ENCODE data around the gene ATL2. TPM values are rescaled to one million over a fixed set of nuclear protein-coding genes. Genes with fewer than 3 reads are reported as not detected.

Gene ATL2
- total RNA-seq (100 to 1,000 TPM in 2 of 7 donors, 10 to 100 TPM in 5; 75.2 to 149 (median 96.3) TPM), polyA plus RNA-seq (10 to 100 TPM; 47.9 to 53.6 TPM)
- long read RNA-seq, donor 1, transcript ATL2-201 (13 exons, 2,868 nt), result major isoform, 16 of 30 reads
- long read RNA-seq, donor 1, partial matches to known transcripts, result 13 of 30 reads
- long read RNA-seq, donor 1, other reads (novel, unspliced or antisense), result 1 of 30 reads
- long read RNA-seq, donor 2, partial matches to known transcripts, result 11 of 14 reads
- long read RNA-seq, donor 2, other reads (novel, unspliced or antisense), result 0 of 14 reads
- long read RNA-seq, donor 3, transcript ATL2-201 (13 exons, 2,868 nt), result major isoform, 51 of 67 reads
- long read RNA-seq, donor 3, partial matches to known transcripts, result 10 of 67 reads
- long read RNA-seq, donor 3, other reads (novel, unspliced or antisense), result 4 of 67 reads

DNA sequence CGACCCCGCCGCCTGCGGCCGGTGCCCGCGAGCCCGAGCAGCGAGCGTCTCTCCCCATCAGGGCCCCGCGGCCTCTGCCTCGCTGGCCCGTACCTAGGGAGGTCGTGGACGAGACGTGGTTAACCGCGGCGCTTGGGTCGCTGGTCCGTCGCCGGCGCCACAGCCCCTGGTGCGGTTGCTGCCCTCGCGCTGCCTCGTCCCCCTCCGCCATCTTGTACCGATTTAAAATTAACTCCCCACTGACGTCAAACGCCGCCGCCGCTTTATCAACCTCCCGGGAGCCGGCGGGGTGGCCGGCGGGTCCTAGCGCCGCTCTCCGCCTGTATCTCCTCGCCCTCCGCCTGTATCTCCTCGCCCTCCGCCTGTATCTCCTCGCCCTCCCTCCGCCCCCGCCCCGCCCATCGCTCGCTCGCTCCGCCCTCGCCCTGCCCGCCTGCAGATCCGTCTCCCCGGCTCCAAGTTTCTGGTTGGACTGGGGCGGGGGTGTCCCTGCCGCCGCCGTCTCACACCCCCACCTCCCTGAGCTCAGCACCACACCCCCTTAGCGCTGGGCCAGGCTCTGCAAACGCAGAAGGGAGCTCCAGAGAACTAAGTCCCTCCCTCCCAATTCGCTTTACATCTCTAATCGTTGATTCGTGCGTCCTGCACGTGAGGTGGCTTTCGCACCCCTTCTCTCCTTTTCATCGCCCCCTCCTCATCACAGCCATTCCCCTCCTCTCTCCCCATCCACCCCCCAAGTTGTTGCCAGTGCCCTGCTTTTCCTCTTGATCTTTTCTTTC lies at the start of gene ATL2:
ATL2 (minus strand) TSS at position 224 of the 779 bp plus-strand sequence; CDS start at position 211, 13 bp downstream.
- no peaks in the 10 kb centered on the region for H3K27me3 ChIP-seq
- TF ChIP-seq, protein P1, sequence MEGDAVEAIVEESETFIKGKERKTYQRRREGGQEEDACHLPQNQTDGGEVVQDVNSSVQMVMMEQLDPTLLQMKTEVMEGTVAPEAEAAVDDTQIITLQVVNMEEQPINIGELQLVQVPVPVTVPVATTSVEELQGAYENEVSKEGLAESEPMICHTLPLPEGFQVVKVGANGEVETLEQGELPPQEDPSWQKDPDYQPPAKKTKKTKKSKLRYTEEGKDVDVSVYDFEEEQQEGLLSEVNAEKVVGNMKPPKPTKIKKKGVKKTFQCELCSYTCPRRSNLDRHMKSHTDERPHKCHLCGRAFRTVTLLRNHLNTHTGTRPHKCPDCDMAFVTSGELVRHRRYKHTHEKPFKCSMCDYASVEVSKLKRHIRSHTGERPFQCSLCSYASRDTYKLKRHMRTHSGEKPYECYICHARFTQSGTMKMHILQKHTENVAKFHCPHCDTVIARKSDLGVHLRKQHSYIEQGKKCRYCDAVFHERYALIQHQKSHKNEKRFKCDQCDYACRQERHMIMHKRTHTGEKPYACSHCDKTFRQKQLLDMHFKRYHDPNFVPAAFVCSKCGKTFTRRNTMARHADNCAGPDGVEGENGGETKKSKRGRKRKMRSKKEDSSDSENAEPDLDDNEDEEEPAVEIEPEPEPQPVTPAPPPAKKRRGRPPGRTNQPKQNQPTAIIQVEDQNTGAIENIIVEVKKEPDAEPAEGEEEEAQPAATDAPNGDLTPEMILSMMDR (IDR thresholded peaks at IDR 0.05), result peak in 1 of 3 donors; percentile 55
- TF ChIP-seq EP300 (IDR thresholded peaks at IDR 0.05) (no peak), POLR2A (IDR thresholded peaks at IDR 0.05) (peak; percentile 98)
- DNase-seq, result peak; percentile 96 to 97 (median 96)
- intact Hi-C loops (cut with DNase I), result loop anchor here (10.0 kb wide), 4 partner anchors 128 to 228 kb away; partner anchors contain the start of gene HNRNPLL (in 1 of the 4)
- H3K36me3 ChIP-seq, result no peaks in the 10 kb centered on the region
- H3K4me3 ChIP-seq, result peak within 1 kb of the TSS; percentile 73
- H3K9me3 ChIP-seq, result no peaks in the 10 kb centered on the region
- H3K27ac ChIP-seq, result peak within 1 kb of the TSS; percentile 94 to 100
- WGBS, 3 donors, result 0 to 1% (median 1%) methylated on average over 41 to 73 of the region's 73 CpGs
- H3K4me1 ChIP-seq (ENCODE audit: insufficient read depth), result peaks cover 3% of the 10 kb centered on the region

DNA sequence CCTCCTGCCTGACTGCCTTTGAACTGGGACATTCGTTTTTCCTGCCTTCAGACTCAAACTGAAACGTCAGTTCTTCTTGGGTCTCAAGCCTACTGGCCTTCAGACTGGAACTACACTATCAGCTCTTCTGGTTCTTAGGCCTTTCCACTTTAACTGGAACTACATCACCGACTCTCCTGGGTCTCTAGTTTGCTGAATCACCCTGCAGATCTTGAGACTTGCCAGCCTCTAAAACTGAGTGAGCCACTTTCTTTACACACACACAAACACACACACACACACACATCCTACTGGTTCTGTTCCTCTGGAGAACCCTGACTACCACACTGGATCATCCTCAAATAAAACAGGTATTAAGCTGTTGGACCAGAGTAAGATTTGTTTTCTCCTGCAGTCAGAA lies 46.7 kb upstream of the ATL2 start:
- no peak for DNase-seq
- Histone ChIP-seq H3K36me3 (no peaks in the 10 kb centered on the region), H3K9me3 (no peaks in the 10 kb centered on the region), H3K4me3 (no peak overlapping the region), H3K27me3 (no peaks in the 10 kb centered on the region), H3K27ac (no peak overlapping the region), H3K4me1 (ENCODE audit: insufficient read depth) (peaks cover 3% of the 10 kb centered on the region)
- TF ChIP-seq, protein P1 (IDR thresholded peaks at IDR 0.05), result no peak
- TF ChIP-seq EP300 (IDR thresholded peaks at IDR 0.05), result no peak
- no peak for TF ChIP-seq POLR2A (IDR thresholded peaks at IDR 0.05)
- 67 to 84% (median 75%) methylated on average over 3 of the region's 3 CpGs for WGBS, 3 donors
- intact Hi-C loops (cut with DNase I), result no loop called here

DNA sequence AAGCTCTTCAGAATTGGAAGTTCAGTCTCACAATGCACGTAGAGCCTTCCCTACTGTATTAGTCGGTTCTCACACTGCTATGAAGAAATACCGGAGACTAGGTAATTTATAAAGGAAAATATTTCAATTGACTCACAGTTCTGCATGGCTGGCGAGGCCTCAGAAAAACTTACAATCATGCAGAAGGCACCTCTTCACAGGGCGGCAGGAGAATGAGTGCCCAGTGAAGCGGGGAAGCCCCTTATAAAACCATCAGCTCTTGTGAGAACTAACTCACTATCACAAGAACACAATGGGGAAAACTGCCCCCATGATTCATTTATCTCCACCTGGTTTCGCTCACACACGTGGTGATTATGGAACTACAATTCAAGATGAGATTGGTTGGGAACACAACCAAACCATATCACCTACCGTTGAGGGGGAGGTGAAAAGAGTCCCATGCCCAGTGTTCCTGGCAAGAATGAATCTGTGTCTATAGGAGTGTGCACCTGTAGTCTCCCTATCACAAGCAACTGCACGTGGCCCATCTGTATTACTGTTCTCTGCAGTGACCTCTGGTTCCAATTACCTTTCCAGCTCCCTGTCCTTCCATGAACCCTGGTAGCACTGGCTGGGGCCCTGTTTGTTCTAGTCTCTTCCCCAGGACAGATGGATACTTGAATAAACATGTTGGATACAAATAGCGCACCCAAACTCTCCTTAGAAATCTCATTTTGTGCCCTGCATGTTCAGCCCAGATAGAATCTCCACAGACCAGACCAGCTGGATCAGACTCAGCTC lies 44.4 kb upstream of the ATL2 start:
- intact Hi-C loops (cut with DNase I), result no loop called here
- DNase-seq, result no peak
- Histone ChIP-seq H3K27ac (no peak overlapping the region), H3K4me3 (no peak overlapping the region), H3K36me3 (no peaks in the 10 kb centered on the region), H3K27me3 (no peaks in the 10 kb centered on the region), H3K4me1 (ENCODE audit: insufficient read depth) (no peaks in the 10 kb centered on the region), H3K9me3 (no peaks in the 10 kb centered on the region)
- no peak for TF ChIP-seq EP300 (IDR thresholded peaks at IDR 0.05)
- TF ChIP-seq, protein P1 (IDR thresholded peaks at IDR 0.05), result no peak
- no peak for TF ChIP-seq POLR2A (IDR thresholded peaks at IDR 0.05)
- 88 to 93% (median 89%) methylated on average over 11 of the region's 11 CpGs for WGBS, 3 donors

DNA sequence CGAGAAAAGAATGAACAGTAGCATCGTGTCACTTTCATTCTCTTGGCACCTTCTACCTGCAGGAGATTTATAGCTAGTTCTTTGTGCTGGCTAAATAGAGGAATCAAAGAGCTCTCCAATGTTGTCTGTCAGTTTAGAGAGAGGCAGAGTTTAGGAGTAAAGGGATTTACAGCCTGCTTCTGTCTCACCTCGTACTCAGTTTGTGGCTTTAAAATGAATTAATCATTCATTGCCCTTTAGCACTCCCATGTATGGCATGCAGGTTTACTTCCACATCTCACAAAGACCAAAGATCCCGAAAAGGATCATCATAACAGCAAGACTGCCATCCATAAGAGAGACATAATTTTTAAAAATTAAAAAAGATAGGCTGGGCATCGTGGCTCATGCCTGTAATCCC lies 42.4 kb upstream of the ATL2 start:
- Histone ChIP-seq H3K27me3 (no peaks in the 10 kb centered on the region), H3K9me3 (no peaks in the 10 kb centered on the region), H3K27ac (no peak overlapping the region), H3K4me3 (no peak overlapping the region), H3K4me1 (ENCODE audit: insufficient read depth) (no peaks in the 10 kb centered on the region), H3K36me3 (no peaks in the 10 kb centered on the region)
- WGBS, 3 donors, result 84 to 85% (median 85%) methylated on average over 5 of the region's 5 CpGs
- intact Hi-C loops (cut with DNase I), result no loop called here
- TF ChIP-seq, protein P1 (IDR thresholded peaks at IDR 0.05), result no peak
- TF ChIP-seq POLR2A (IDR thresholded peaks at IDR 0.05) (no peak), EP300 (IDR thresholded peaks at IDR 0.05) (no peak)
- no peak for DNase-seq
